SK-N-MC (cell line): ENCODE measurements around the gene BUB1B.

ENCODE experiments used
- EZH2 ChIP-seq: fragments of 200-600 bp; sonication (generic); IDR thresholded peaks from one replicate; pipeline ENCODE4 v1.6.1; 2017; ENCODE audit warnings: antibody characterized with exemption
- POLR2AphosphoS5 ChIP-seq: IDR thresholded peaks from 2 replicates; pipeline ENCODE4 v1.6.1; 2012; ENCODE audit warnings: mild to moderate bottlenecking, low read depth, low read length, borderline replicate concordance

DNA sequence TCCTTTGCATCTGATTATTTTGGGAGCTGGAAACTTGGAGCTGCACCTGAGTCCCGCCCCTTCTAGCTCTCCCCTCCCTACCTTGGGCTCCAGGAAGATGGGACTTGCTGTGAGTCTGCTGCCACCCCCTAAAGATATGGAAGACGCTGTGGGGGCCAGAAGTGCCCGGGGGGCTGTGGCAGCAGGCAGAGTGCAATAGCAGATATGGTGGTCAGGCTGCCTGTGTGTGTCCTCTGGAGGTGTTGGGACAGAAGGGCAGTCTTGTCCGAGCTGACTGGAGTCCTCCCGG, 78.5 kb downstream of the BUB1B start:
- TF ChIP-seq POLR2AphosphoS5 (no peak), EZH2 (no peak)
